GM12891 (cell line): ENCODE measurements around the gene ALOXE3.

Experiments
- POLR2A ChIP-seq: IDR thresholded peaks from 2 replicates; pipeline ENCODE4 v1.6.1; 2011; ENCODE audit warnings: low read depth, low read length, control low read depth
- POLR2AphosphoS5 ChIP-seq: IDR thresholded peaks from 2 replicates; pipeline ENCODE4 v1.6.1; 2011; ENCODE audit warnings: low read depth, low read length, control low read depth

DNA sequence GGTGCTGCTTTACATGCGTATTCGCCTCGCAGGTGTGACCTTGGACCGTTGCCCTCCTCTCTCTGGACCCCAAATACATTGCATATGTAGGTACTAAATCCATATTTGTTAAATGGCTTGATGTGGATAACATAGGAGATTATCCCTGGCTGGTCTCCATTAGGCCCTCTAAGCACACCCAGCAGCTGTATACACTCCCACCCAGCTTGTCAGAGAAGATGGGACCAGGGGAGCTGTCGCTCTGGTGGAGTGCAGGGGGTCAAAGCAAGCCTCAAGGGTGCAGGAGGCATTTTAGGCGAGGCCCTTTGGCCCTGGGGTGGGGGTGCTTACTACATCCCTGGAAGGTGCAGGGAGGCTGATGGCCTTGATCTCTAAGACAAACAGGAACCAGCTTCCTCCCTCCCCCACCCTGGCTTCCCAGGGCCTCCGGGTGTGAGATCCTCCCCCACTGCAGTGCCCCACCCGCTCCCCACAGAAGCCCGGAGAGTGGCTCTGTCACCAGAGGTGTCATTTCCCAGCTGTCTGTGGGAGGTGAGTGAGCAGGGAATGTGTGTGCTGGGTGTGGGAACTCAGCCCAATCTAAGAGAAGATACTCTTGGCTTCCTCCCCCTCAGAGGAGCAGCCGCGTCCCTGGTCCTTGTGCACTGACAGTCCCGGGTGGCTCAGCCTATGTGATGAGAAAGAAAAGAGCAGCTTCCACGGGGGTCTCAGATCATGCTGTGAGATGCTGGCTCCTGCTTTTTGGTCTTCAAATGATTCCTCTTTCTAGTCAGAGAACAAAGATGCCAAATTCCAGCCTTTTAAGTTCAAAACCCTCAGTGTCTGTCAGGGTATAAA lies 45.9 kb upstream of the ALOXE3 start:
- TF ChIP-seq POLR2AphosphoS5, result no peak
- no peak for TF ChIP-seq POLR2A
